GM12878 (cell line): ENCODE data around the gene RAPGEF4. TPM values are rescaled to one million over a fixed set of nuclear protein-coding genes. Genes with fewer than 3 reads are reported as not detected.

ENCODE experiments used
- BCL11A ChIP-seq: IDR thresholded peaks from 2 replicates; pipeline ENCODE4 v1.6.1; 2011; ENCODE audit warnings: low read depth, low read length
- CBX3 ChIP-seq: fragments of 200-600 bp; sonication (generic); IDR thresholded peaks from 2 replicates; pipeline ENCODE4 v1.6.1; 2016; ENCODE audit warnings: low read depth, borderline replicate concordance
- CTCF ChIP-seq, 3 experiments: IDR thresholded peaks in 2 of 3; conservative IDR thresholded peaks in 1 of 3; 2 replicates each; pipeline ENCODE4 v1.5.1; 2011; ENCODE audit warnings: low read depth in 3 of 3, low read length in 3 of 3, mild to moderate bottlenecking in 3 of 3, control low read depth in 2 of 3, moderate library complexity in 2 of 3, inconsistent platforms in 1 of 3, mixed read lengths in 1 of 3; ENCODE audit not compliant: control insufficient read depth in 2 of 3, insufficient read depth in 1 of 3; ENCODE audit errors: extremely low read depth in 1 of 3
- EP300 ChIP-seq, 2 experiments: fragments of 150-350 bp in 1 of 2; IDR thresholded peaks; 2 replicates each; pipeline ENCODE4 v1.6.1; 2011 to 2012; ENCODE audit warnings: low read depth in 2 of 2, low read length in 2 of 2, borderline replicate concordance in 1 of 2, improper control_type of control experiment in 1 of 2, inconsistent platforms in 1 of 2; ENCODE audit not compliant: control insufficient read depth in 1 of 2
- ETV6 ChIP-seq, 2 experiments: fragments of 450-650 bp in 1 of 2; IDR thresholded peaks in 1 of 2; conservative IDR thresholded peaks in 1 of 2; 2 replicates each; pipeline ENCODE4 v1.6.1; 2014; ENCODE audit warnings: antibody characterized with exemption in 1 of 2, borderline replicate concordance in 1 of 2, low read depth in 1 of 2, mild to moderate bottlenecking in 1 of 2, moderate library complexity in 1 of 2
- FOXM1 ChIP-seq: IDR thresholded peaks from 2 replicates; pipeline ENCODE4 v1.6.1; 2012; ENCODE audit warnings: low read depth, mild to moderate bottlenecking, inconsistent platforms, low read length, moderate library complexity
- HDGF ChIP-seq: fragments of 450-650 bp; IDR thresholded peaks from 2 replicates; pipeline ENCODE4 v1.6.1; 2016; ENCODE audit warnings: antibody characterized with exemption
- MYB ChIP-seq: fragments of 150-350 bp; IDR thresholded peaks from 2 replicates; pipeline ENCODE4 v1.6.1; 2014; ENCODE audit warnings: mild to moderate bottlenecking, low read depth, low read length, borderline replicate concordance
- NFYA ChIP-seq: IDR thresholded peaks from 2 replicates; pipeline ENCODE4 v1.6.1; 2011; ENCODE audit warnings: low read depth, mild to moderate bottlenecking, low read length, improper control_type of control experiment, borderline replicate concordance
- NFYB ChIP-seq: IDR thresholded peaks from 2 replicates; pipeline ENCODE4 v1.6.1; 2011; ENCODE audit warnings: low read depth, mild to moderate bottlenecking, low read length, improper control_type of control experiment, moderate library complexity; ENCODE audit not compliant: insufficient read depth
- NKRF ChIP-seq: fragments of 450-650 bp; conservative IDR thresholded peaks from 2 replicates; pipeline ENCODE4 v1.6.1; 2017; ENCODE audit warnings: mild to moderate bottlenecking, moderate library complexity
- POLR2AphosphoS2 ChIP-seq: IDR thresholded peaks from 2 replicates; pipeline ENCODE4 v1.6.1; 2011; ENCODE audit warnings: low read depth, mild to moderate bottlenecking, low read length, improper control_type of control experiment, moderate library complexity
- POLR2AphosphoS5 ChIP-seq: IDR thresholded peaks from 2 replicates; pipeline ENCODE4 v1.6.1; 2011; ENCODE audit warnings: mild to moderate bottlenecking, low read length, inconsistent platforms
- RB1 ChIP-seq: fragments of 450-650 bp; formaldehyde crosslinking; IDR thresholded peaks from 2 replicates; pipeline ENCODE4 v1.6.1; 2017; ENCODE audit warnings: mild to moderate bottlenecking, borderline replicate concordance
- RELA ChIP-seq: fragments of 450-650 bp; IDR thresholded peaks from 2 replicates; pipeline ENCODE4 v1.8.0; 2014; ENCODE audit warnings: borderline replicate concordance; ENCODE audit not compliant: partially characterized antibody
- SUZ12 ChIP-seq: fragments of 200-600 bp; sonication (generic); IDR thresholded peaks from one replicate; pipeline ENCODE4 v1.6.1; 2018; ENCODE audit warnings: antibody characterized with exemption, mild to moderate bottlenecking; ENCODE audit not compliant: unreplicated experiment
- ZNF24 ChIP-seq: fragments of 450-650 bp; IDR thresholded peaks from 2 replicates; pipeline ENCODE4 v1.6.1; 2017; ENCODE audit warnings: antibody characterized with exemption, mild to moderate bottlenecking
- ZNF687 ChIP-seq: fragments of 450-650 bp; IDR thresholded peaks from 2 replicates; pipeline ENCODE4 v1.6.1; 2017; ENCODE audit warnings: mild to moderate bottlenecking, moderate library complexity
- polyA plus RNA-seq, 11 experiments: library from polyadenylated mRNA; depleted of rRNA in 4 of 11; unstranded in 6 of 11; stranded (reverse) in 5 of 11; fragments of >200 nt; fragmentation: Nextera tagmentation in 4 of 11; fragmentation: Illumina TruSeq in 1 of 11; extraction: Ambion mirVana in 4 of 11; extraction: Trizol in 1 of 11; gene quantifications; 1 replicate in 1 of 11; 2 replicates in 10 of 11; pipeline versions ENCODE4 v1.2.1 to v1.2.3, GENCODE V29; 2011 to 2016; ENCODE audit warnings: inconsistent platforms in 2 of 11, missing spikeins in 2 of 11, low read depth in 1 of 11
- total RNA-seq, 4 experiments: library from RNA; depleted of rRNA in 3 of 4; stranded (reverse); fragments of >200 nt in 3 of 4; fragmentation: Illumina TruSeq in 1 of 4; extraction: Trizol in 1 of 4; gene quantifications; 2 replicates each; pipeline versions ENCODE4 v1.2.1 to v1.2.3, GENCODE V29; 2013 to 2021
- TF ChIP-seq, protein P1 (sequence below): fragments of 450-650 bp; IDR thresholded peaks from 2 replicates; pipeline ENCODE4 v1.6.1; 2016; ENCODE audit warnings: mild to moderate bottlenecking
- TF ChIP-seq, protein P2 (sequence below): IDR thresholded peaks from 2 replicates; pipeline ENCODE4 v1.6.1; 2012; ENCODE audit warnings: low read depth, low read length, improper control_type of control experiment

Gene RAPGEF4
- total and polyA plus RNA-seq, 10 of the 15 experiments (the other 5 are each of a cell fraction or from before 2014, with no cell fraction given), result 0.18 TPM; not detected in 8

DNA sequence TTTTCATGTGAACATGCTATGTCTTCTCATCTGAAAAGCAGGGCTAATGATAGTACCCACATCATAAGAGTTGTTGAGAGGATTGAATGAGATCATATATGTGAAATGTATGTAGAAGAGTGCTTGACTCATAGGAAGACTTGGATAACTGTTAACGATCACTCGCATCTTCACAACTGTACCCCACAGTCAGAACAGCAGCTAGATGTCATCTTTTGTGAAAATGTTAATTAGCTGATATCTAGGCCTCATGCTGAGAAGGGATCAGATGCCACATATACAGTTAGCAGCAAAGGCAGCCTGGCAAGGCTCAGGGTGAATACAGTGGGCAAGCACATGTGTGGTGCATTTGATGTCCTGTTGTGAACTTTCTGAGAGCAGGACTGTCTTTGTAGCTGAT lies 364.2 kb downstream of the RAPGEF4 start (continued):
- TF ChIP-seq ETV6 (conservative IDR thresholded peaks at IDR 0.05 in 1 of 2, IDR thresholded peaks at IDR 0.05 in 1 of 2; ENCODE audit: borderline replicate concordance in 1 of 2, low read depth in 1 of 2) (no peak), NKRF (no peak), RELA (no peak), POLR2AphosphoS5 (no peak), POLR2AphosphoS2 (no peak), ZNF24 (no peak), SUZ12 (no peak), FOXM1 (peak; percentile 60; the same call in 1 of the 2 replicates), HDGF (no peak), RB1 (no peak), EP300 (IDR thresholded peaks at IDR 0.05; ENCODE audit: borderline replicate concordance in 1 of 2, control insufficient read depth in 1 of 2, low read depth in 2 of 2, low read length in 2 of 2) (no peak), CBX3 (no peak), NFYB (no peak), ZNF687 (no peak), CTCF (IDR thresholded peaks at IDR 0.05 in 2 of 3, conservative IDR thresholded peaks at IDR 0.05 in 1 of 3; ENCODE audit: control insufficient read depth in 2 of 3, extremely low read depth in 1 of 3, insufficient read depth in 1 of 3, low read depth in 3 of 3, low read length in 3 of 3) (no peak), BCL11A (peak; percentile 47), NFYA (no peak), MYB (no peak)
- TF ChIP-seq, protein P1, sequence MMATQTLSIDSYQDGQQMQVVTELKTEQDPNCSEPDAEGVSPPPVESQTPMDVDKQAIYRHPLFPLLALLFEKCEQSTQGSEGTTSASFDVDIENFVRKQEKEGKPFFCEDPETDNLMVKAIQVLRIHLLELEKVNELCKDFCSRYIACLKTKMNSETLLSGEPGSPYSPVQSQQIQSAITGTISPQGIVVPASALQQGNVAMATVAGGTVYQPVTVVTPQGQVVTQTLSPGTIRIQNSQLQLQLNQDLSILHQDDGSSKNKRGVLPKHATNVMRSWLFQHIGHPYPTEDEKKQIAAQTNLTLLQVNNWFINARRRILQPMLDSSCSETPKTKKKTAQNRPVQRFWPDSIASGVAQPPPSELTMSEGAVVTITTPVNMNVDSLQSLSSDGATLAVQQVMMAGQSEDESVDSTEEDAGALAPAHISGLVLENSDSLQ, result no peak
- TF ChIP-seq, protein P2, sequence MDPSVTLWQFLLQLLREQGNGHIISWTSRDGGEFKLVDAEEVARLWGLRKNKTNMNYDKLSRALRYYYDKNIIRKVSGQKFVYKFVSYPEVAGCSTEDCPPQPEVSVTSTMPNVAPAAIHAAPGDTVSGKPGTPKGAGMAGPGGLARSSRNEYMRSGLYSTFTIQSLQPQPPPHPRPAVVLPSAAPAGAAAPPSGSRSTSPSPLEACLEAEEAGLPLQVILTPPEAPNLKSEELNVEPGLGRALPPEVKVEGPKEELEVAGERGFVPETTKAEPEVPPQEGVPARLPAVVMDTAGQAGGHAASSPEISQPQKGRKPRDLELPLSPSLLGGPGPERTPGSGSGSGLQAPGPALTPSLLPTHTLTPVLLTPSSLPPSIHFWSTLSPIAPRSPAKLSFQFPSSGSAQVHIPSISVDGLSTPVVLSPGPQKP, result no peak
